GM12872 (cell line): ENCODE data around the gene DLGAP1.

Source experiments
- TF ChIP-seq, protein P1 (sequence below): IDR thresholded peaks from 3 replicates; pipeline ENCODE4 v1.5.1; 2011; ENCODE audit warnings: low read depth, mild to moderate bottlenecking, low read length, moderate library complexity; ENCODE audit not compliant: insufficient read depth

DLGAP1 gene

GRCh38 chr18:3593381-3593903 lies 861.7 kb downstream of the DLGAP1 start:
- TF ChIP-seq, protein P1, sequence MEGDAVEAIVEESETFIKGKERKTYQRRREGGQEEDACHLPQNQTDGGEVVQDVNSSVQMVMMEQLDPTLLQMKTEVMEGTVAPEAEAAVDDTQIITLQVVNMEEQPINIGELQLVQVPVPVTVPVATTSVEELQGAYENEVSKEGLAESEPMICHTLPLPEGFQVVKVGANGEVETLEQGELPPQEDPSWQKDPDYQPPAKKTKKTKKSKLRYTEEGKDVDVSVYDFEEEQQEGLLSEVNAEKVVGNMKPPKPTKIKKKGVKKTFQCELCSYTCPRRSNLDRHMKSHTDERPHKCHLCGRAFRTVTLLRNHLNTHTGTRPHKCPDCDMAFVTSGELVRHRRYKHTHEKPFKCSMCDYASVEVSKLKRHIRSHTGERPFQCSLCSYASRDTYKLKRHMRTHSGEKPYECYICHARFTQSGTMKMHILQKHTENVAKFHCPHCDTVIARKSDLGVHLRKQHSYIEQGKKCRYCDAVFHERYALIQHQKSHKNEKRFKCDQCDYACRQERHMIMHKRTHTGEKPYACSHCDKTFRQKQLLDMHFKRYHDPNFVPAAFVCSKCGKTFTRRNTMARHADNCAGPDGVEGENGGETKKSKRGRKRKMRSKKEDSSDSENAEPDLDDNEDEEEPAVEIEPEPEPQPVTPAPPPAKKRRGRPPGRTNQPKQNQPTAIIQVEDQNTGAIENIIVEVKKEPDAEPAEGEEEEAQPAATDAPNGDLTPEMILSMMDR: no peak

- TF ChIP-seq, protein P1: no peak
These were observed 862.2 kb downstream of the DLGAP1 start for GRCh38 chr18:3592864-3593263.

DNA sequence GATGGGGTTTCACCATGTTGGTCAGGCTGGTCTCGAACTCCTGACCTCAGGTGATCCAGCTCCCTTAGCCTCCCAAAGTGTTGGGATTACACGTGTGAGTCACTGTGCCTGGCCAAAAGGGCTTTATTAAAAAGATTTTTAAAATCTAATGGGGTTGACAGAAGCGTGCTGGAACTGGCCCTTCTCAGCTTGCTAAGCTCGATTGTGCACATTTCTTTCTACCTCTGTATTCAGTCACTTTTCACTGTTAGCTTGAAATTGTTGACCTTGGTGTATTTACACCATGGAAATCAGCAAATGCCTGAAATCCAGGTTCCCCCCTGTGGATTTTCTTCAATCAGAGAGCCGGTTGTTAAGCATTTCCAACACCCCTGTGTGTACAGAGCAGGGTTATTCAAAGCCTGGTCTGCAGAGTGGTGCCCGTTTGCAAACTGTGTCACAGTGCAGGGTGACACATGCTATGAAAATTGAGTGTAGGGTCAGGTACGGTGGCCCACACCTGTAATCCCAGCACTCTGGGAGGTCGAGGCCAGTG lies 864.9 kb downstream of the DLGAP1 start:
- TF ChIP-seq, protein P1: no peak

- TF ChIP-seq, protein P1: peak; percentile 80
These were observed 869.2 kb downstream of the DLGAP1 start for GRCh38 chr18:3585656-3586509.

GRCh38 chr18:3584897-3585460 lies 870.1 kb downstream of the DLGAP1 start:
- TF ChIP-seq, protein P1: no peak

GRCh38 chr18:3584266-3584861 lies 870.7 kb downstream of the DLGAP1 start:
- TF ChIP-seq, protein P1: no peak

GRCh38 chr18:3583873-3584247 lies 871.2 kb downstream of the DLGAP1 start:
- TF ChIP-seq, protein P1: no peak
